NCI-H1436 (cell line): ENCODE measurements around the gene OPTC.
"Not testable (repeated sequence)": the region's sequence is repeated elsewhere in the genome, so short reads cannot be mapped to it uniquely, and the experiment has no call there.

Source experiments
- DNase-seq: peaks from one replicate; lab custom pipeline; 2025; lab: John Stamatoyannopoulos, UW

The OPTC gene, protein sequence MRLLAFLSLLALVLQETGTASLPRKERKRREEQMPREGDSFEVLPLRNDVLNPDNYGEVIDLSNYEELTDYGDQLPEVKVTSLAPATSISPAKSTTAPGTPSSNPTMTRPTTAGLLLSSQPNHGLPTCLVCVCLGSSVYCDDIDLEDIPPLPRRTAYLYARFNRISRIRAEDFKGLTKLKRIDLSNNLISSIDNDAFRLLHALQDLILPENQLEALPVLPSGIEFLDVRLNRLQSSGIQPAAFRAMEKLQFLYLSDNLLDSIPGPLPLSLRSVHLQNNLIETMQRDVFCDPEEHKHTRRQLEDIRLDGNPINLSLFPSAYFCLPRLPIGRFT

GRCh38 chr1:203493901-203494300 lies at the start of gene OPTC:
OPTC (plus strand) TSS chr1:203494153; CDS start chr1:203496006, 1,853 bp downstream.
- no peak for DNase-seq

DNA sequence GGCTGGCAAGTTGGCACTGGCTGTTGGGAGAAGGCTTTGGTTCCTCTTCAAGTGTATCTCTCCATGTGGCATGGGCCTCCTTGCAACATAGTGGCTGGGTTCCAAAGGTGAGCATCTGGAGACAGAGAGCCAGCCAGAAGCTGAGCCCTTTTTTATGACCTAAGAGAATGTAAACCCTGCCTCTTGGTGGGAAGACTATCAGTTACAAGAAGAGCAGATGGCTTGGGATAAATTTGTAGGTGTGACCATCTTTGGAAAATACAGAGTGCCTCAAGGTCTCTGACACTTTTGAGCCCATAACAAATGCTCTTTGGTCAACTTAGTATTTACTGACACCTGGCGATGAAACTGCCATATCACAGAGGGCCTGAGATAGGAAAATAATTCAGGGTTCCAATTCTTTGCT lies 49.8 kb upstream of the OPTC start:
- DNase-seq = no peak

DNA sequence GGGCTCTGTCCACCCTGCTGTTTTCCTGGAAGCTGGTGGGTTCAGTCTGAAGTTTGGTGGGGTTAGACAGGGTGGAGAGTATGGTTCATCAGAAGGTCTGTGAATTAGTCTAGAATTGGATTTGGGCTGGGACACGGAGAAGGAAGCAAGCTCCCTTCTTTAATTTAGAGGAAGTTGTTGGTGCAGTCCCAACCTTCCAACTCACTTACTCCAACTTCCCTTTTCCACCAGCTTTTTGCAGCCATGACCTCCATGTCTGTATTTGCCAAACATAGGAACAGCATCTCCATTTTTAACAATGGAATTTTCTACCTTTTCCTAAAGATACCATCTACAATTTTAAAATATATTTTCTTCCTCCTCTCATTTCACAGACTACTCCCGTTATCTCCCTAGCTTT lies 46.8 kb upstream of the OPTC start:
- no peak for DNase-seq

GRCh38 chr1:203447598-203447997 lies 46.4 kb upstream of the OPTC start:
- not testable (repeated sequence) for DNase-seq

DNA sequence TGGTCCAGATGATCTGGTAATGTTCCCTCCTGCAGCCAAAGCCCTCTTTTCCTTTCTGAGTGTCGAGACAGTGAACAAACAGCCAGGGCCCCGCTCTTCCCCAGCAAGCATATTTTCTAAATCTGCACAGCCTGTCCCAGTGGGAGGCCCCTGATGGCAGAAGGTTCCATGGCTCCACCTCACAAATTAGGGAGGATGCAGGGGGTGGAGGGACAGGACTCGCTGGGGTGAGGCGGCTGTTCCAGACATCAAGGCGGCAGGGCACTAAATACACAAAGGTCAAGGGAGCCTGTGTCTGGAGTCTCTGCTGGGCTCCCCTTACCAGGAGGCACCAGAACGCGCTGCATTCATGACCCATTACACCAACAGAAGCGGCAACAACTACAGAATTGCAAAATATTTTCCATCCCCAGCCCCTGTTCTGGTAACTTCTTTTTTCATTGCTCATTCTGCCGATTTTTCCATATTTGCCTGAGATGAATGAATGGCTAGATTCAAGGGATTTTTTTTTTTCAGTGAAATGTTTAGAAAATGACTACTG lies 45.4 kb upstream of the OPTC start:
- no peak for DNase-seq

DNA sequence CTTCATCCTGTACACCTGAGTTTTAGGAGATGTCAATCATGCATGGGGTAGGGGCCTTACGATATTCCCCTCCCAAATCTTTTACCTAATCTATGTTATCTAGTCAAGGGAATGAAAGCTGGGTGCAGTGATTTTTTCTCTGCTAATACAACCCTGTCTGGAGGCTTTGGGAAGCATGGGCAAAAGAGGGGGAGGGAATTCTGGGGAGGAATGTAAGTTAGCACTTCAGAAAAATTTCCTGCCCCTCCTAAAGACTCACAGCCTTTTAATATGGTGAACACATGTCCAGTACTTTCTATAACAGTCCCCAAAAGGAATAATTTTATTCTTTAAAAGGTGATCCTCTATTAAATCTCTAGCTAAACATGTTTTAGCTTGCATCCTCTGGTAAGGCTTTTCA lies 44.0 kb upstream of the OPTC start:
- DNase-seq = no peak

GRCh38 chr1:203450479-203451149 lies 43.3 kb upstream of the OPTC start:
- DNase-seq = no peak

- DNase-seq = no peak
Observed at GRCh38 chr1:203451836-203452784, 41.8 kb upstream of the OPTC start.

DNA sequence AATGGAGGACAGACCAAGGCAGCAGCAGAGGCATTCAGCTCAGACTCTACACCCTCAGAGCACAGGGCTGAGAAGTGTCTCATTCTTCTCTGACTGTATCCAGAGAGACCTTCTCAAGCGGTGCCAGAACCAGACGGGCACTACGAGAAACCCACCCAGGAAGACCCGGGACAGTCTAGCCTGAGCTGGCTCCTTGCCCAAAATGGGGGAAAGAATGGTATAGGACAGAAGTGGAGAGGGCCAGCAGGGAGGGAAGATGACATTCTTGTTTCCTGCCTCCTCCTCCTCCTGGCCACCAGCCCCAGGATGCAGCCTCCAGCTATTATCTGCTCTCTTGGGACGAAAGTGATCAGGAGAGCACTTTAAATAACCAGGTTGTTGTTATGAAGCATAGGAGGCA lies 40.9 kb upstream of the OPTC start:
- DNase-seq = peak; percentile 19

- DNase-seq = no peak
Observed at GRCh38 chr1:203453616-203454015, 40.3 kb upstream of the OPTC start.

- no peak for DNase-seq
Observed at GRCh38 chr1:203454986-203455471, 38.9 kb upstream of the OPTC start.

- DNase-seq = no peak
Observed at GRCh38 chr1:203455706-203456105, 38.2 kb upstream of the OPTC start.

- no peak for DNase-seq
Observed at GRCh38 chr1:203456577-203456976, 37.4 kb upstream of the OPTC start.

DNA sequence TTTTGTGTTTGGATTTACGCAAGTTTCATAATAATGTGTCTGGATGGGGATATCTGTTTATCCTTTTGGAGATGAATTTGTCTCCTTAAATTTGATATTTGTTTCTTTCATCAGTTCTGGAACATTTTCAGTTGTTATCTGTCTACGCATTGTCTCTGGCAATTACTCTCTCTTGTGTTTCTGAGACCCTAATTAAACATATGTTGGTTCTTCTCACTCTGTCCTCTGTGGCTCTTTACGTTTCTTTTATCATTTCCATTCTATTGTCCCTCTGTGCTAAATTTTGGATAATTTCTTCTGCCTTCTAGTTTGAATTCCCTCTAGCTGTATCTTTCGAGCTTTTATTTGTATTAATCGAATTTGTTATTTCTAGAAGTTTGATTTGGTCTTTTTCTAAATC lies 35.9 kb upstream of the OPTC start:
- DNase-seq = no peak

- DNase-seq = no peak
Observed at GRCh38 chr1:203459671-203460201, 34.2 kb upstream of the OPTC start.

DNA sequence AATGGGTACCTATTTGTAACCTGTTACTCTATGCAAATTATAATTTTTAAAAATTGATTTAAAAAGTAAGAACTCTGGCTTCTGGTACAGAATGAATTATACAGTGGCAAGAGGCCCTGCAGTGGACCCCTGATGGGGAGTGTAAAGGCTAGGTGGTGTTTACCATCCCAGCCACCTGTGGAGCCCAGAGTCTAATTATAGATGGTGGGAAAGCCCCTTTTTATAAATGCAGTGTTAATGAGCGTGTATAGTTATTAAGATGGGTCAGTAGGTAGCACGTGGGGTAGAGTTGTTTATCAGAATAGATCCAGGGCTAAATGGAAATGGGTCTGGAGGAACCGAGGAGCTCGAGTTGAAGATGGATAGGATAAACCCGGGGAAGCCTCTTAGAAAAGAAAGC lies 32.2 kb upstream of the OPTC start:
- no peak for DNase-seq

- DNase-seq = no peak
Observed at GRCh38 chr1:203462143-203462542, 31.8 kb upstream of the OPTC start.

- DNase-seq = no peak
Observed at GRCh38 chr1:203462878-203463277, 31.1 kb upstream of the OPTC start.

DNA sequence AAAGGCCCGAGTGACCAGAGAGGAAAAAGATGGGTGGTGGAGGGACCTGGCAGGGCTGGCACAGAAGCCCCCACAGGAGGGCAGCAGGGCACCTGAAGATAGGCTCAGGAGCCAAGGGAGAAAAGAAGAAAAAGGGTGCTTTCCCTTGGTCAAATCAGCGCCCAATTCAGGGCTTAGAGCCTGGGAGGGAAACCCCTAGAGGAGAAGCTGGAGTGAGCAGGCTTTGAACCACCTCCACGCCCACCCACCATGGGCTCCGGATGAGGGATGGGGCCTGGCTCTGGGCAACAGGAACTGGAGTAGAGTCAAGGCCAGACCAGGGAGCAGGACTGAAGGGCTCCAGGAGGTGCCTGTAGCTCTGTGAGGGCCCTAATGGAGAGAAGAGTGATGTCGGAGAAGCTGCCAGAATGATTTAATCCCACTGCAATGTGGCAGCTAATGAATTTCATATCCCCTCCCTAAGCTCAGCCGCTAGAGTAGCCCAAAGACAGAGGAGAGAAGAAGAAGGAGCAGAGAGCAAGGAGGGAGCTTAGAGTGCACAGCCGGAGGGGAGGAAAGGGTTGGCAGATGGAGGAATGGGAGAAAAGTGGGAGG lies 30.4 kb upstream of the OPTC start:
- DNase-seq = no peak

DNA sequence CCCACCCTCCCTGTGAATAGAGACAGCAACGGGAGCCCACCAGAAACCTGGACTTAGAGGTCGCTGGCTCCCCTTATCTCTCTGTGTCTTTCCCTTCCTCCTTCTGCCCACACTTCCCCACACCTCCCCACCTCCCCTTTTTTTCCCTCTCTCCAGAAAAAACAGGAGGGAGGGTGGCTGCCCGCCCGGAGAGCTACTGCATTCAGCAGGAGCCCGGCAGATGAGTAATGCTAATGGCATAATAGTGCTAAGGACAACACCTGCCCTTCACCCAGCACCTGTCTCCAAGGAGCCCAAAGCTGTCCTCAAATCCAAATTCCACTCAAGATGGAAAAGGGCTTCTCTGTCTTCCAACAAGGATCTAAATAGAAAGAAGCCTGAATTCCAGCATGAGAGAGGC lies 29.7 kb upstream of the OPTC start:
- no peak for DNase-seq

DNA sequence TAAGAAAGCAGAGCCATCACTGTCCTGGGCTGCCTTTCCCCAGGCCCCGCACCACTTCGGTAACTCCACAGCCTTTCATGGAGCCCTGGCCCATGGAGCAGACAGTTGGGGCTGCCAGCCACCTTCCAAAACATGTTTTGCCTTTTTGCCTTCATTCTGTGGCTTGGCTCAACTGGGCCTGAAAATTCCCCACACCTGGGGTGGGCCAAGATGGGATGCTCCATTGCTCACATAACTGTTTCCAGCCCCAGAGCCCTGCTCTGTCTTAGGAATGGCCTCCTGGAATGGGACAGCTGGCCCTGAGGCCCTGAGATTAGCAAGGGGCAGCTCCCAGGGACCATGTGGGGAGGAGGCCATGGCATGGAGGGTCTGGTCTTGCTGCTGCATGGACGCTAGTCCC lies 29.2 kb upstream of the OPTC start:
- DNase-seq = no peak
